ENCODE results near the gene APOLD1.
"Not testable (repeated sequence)": the region's sequence is repeated elsewhere in the genome, so short reads cannot be mapped to it uniquely, and the experiment has no call there.

APOLD1 gene

GRCh38 chr12:12784911-12785814, at the start of gene APOLD1:
APOLD1 (plus strand) TSS chr12:12785659; CDS start chr12:12785692, 33 bp downstream.
- H3K4me3 ChIP-seq (ENCODE audit: low read depth, low read length), result no peak within 1 kb of the TSS

GRCh38 chr12:12736759-12737676, 48.4 kb upstream of the APOLD1 start:
- H3K4me3 ChIP-seq (ENCODE audit: low read depth, low read length), result no peak overlapping the region

- H3K4me3 ChIP-seq (ENCODE audit: low read depth, low read length), result not testable (repeated sequence)
Observed at GRCh38 chr12:12738152-12738551, 47.3 kb upstream of the APOLD1 start.

GRCh38 chr12:12741660-12742059, 43.8 kb upstream of the APOLD1 start:
- no peak overlapping the region for H3K4me3 ChIP-seq (ENCODE audit: low read depth, low read length)

- H3K4me3 ChIP-seq (ENCODE audit: low read depth, low read length), result no peak overlapping the region
Observed at GRCh38 chr12:12744546-12745305, 40.7 kb upstream of the APOLD1 start.

GRCh38 chr12:12745576-12746211, 39.8 kb upstream of the APOLD1 start:
- no peak overlapping the region for H3K4me3 ChIP-seq (ENCODE audit: low read depth, low read length)

GRCh38 chr12:12747278-12747677, 38.2 kb upstream of the APOLD1 start:
- H3K4me3 ChIP-seq (ENCODE audit: low read depth, low read length), result no peak overlapping the region

GRCh38 chr12:12748044-12748443, 37.4 kb upstream of the APOLD1 start:
- no peak overlapping the region for H3K4me3 ChIP-seq (ENCODE audit: low read depth, low read length)

- H3K4me3 ChIP-seq (ENCODE audit: low read depth, low read length), result no peak overlapping the region
Observed at GRCh38 chr12:12749433-12749832, 36.0 kb upstream of the APOLD1 start.

GRCh38 chr12:12755923-12756322, 29.5 kb upstream of the APOLD1 start:
- no peak overlapping the region for H3K4me3 ChIP-seq (ENCODE audit: low read depth, low read length)

- H3K4me3 ChIP-seq (ENCODE audit: low read depth, low read length), result no peak overlapping the region
Observed at GRCh38 chr12:12757121-12757520, 28.3 kb upstream of the APOLD1 start.

GRCh38 chr12:12759234-12759915, 26.1 kb upstream of the APOLD1 start:
- H3K4me3 ChIP-seq (ENCODE audit: low read depth, low read length), result no peak overlapping the region

- no peak overlapping the region for H3K4me3 ChIP-seq (ENCODE audit: low read depth, low read length)
Observed at GRCh38 chr12:12764824-12765223, 20.6 kb upstream of the APOLD1 start.

- no peak overlapping the region for H3K4me3 ChIP-seq (ENCODE audit: low read depth, low read length)
Observed at GRCh38 chr12:12770262-12770661, 15.2 kb upstream of the APOLD1 start.

GRCh38 chr12:12774791-12775190, 10.7 kb upstream of the APOLD1 start:
- no peak overlapping the region for H3K4me3 ChIP-seq (ENCODE audit: low read depth, low read length)

GRCh38 chr12:12776261-12776660, 9.2 kb upstream of the APOLD1 start:
- H3K4me3 ChIP-seq (ENCODE audit: low read depth, low read length), result no peak overlapping the region

GRCh38 chr12:12777092-12777491, 8.4 kb upstream of the APOLD1 start:
- H3K4me3 ChIP-seq (ENCODE audit: low read depth, low read length), result no peak overlapping the region

GRCh38 chr12:12779007-12779406, 6.5 kb upstream of the APOLD1 start:
- H3K4me3 ChIP-seq (ENCODE audit: low read depth, low read length), result no peak overlapping the region

- H3K4me3 ChIP-seq (ENCODE audit: low read depth, low read length), result no peak overlapping the region
Observed at GRCh38 chr12:12779529-12779928, 5.9 kb upstream of the APOLD1 start.

- no peak overlapping the region for H3K4me3 ChIP-seq (ENCODE audit: low read depth, low read length)
Observed at GRCh38 chr12:12784116-12784515, 1.3 kb upstream of the APOLD1 start.
